HS-5 (cell line): ENCODE data around the gene SERPINA12.

ENCODE experiments used
- DNase-seq: peaks from one replicate; pipeline ENCODE4 v3.0.0-alpha.2; 2012; ENCODE audit warnings: low read depth

The SERPINA12 gene, protein sequence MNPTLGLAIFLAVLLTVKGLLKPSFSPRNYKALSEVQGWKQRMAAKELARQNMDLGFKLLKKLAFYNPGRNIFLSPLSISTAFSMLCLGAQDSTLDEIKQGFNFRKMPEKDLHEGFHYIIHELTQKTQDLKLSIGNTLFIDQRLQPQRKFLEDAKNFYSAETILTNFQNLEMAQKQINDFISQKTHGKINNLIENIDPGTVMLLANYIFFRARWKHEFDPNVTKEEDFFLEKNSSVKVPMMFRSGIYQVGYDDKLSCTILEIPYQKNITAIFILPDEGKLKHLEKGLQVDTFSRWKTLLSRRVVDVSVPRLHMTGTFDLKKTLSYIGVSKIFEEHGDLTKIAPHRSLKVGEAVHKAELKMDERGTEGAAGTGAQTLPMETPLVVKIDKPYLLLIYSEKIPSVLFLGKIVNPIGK

DNA sequence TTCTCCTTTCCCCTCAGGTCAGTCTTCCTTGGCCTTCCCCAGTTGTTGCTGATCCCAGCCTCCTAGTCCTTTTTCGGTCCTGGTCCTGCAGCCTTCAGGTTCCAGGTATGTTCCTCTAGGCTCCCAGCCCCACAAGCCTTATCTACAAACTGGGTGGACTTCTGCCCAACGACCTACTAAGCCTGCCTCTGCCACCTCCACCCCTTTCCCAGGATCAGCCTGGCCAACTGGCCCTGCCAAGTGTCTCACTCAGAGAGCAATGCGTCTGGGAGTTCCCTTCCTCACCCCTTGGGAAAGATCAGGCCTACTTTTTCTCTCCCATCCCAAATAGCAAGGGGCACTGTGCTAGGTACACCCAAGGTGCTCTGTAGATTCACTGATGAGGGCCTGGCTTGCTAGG, at the start of gene SERPINA12:
Gene SERPINA12, minus strand, starts transcription at position 114 of the 400 bp plus-strand sequence. CDS start 11,072 bp downstream, outside the sequence.
- no peak for DNase-seq

DNA sequence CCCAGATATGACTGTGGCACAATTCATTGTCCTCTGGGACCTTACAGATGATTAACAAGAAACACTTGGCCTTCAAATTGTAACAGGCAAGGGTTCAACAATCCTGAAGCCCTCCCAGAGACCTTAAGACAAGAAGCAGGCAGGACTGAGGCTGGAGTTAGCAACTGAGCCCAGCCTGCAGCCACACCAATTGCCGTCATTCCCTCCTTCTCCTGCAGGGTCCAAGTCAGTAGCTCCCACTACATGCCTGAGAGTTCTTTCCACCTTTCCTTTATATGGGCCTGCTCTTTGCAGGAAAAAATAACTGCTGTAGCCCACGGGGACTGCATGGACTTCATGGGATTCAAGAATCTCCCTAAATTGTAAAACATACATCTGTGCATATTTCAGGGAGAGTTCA, 49.6 kb upstream of the SERPINA12 start:
- DNase-seq, result no peak

DNA sequence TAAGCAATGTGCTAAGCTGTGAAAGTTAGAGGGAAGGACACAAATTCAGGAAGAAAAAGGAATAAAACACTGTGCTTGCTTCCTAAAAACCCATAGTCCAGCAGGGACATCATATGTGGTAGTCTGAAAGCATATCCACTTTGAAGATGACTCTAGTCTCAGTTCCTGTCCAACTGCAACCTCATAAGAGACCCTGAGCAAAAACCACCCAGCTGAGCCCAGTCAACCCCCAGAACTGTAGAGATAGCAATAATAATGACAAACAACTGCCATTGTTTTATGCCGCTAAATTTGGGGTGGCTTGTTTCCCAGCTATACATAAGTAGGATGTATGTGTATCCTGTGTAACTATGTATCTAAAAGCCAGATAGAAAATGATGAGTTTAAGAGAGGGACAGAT, 48.1 kb upstream of the SERPINA12 start:
- no peak for DNase-seq

DNA sequence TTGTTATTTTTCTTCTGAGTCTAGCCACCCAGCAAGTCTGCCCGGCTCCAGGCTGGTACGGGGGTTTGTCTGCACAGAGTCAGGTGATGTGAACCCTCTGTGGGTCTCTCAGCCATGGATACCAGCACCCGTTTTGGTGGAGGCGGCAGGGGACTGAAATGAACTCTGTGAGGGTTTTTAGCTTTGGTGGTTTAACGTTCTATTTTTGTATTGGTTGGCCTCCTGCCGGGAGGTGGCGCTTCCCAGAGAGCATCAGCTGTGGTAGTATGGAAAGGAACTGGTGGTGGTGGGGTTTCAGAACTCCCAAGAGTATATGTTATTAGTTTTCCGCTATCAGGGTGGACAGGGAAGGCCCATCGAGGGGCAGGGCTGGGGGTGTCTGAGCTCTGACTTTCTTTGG, 46.7 kb upstream of the SERPINA12 start:
- no peak for DNase-seq

DNA sequence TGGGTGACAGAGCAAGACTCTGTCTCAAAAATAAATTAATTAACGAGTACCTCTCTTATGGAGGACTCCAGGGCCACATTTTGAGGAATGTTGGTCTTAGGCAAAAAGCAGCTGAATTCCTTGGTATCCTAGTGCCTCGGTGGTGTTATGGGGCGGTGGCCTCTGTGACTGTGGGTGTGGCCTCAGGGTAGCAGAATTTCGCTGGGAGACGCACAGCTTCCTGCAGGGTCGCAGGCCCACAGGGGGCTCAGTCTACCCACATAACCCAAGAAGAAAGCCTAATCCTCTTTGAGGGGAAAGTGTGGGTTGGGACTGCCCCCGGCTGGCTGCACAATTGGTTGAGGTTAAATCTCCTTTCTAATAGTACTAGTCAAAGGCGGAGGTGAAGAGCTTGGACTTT, 40.8 kb upstream of the SERPINA12 start:
- DNase-seq, result no peak

DNA sequence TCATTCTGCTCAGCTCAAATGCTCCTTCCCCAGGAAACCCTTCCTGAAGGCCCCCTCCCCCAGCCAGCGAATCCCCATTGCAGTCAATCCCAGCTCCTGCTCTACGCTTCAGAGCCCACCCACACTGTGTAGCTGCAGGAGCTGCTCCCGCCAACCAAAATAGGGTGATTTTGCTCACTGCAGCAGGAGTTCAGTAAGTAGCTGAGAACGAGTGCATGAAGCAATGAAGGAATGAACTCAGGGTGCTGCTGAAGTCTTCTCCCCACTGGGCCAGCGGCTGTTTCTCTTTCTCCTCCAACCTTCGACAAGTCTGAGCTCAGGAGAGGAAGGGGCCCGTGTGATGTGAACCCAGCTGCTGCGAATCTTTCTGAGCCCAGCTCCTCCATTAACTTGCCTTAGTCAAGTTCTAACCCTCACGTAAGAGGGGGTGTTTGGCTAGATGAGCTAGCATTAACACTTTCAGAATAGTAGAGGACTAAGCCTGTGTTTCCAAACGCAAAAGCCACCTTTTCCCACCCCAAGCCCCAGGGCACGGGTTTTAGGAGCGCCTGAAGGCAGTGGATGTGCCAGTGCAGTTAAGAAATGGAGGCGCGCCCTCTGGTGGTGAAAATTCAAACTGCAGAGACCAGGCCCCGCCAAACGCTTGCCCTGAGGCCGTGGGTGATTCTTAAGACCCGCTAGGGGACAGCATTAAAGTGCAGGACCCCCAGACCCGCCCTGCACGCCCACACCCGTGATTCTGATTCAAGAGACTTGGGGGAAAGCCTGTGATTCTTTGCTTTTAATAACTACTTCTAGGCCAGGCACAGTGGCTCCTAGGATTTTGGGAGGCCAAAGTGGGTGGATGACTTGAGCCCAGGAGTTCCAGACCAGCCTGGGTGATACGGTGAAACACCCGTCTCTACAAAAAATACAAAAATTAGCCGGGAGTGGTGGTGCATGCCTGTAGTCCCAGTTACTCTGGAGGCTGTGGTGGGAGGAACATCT, 40.0 kb upstream of the SERPINA12 start:
- no peak for DNase-seq

DNA sequence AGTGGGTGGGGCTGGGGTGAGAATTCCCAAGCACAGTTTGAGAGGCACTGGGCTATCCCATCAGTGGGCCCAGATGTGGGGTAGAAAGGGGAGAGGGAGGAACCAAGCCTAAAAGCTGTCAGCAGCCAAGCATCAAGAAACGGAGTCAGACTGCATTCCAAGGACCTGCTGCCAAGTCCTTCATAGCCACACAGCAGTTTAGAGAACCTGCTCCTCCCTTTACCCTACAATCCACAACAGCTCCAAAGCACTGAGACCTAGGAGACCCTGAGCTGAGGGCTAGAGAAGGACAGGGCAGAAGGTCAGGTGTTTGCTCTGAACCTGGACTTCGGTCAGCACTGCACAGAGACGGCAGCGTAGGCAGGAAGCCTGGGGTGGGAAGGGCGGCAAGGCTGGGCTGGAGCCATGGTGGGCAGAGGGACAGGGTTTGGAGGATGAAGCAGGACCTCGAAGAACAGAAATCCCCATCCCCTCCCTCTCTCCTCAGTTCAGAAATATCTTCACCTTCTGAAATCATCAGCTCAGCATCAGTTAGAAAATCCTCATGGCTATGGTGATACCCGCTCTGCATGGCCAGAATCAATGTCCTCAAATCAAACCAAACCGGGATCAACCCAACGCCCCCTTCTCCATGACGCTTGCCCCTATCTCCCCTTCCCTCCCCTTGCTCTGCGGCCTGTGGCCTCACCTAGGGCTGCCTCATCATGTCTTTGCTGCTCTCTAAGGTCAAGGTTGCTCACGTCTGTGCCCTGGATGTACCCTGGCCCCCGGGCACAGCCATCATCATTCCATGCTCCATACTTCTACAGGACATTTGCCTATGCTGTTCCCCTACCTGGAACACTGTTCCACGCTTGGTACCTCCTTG, 39.1 kb upstream of the SERPINA12 start:
- DNase-seq, result no peak

DNA sequence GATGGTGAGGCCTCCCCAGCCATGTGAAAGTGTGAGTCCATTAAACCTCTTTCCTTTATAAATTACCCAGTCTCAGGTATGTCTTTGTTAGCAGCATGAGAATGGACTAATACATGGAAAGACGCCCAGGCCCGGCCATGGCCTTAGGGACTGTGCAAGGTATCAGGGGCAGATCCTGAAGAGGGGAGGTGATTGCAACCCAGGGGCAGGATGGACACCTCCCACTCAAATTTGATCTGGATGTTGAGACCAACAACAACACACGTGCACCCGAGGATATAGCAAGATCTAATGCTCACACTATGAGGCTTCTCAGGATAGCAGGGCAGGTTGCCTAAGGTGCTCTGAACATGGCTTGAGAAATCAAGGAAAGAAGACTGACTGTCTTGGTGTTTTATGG, 38.5 kb upstream of the SERPINA12 start:
- no peak for DNase-seq

DNA sequence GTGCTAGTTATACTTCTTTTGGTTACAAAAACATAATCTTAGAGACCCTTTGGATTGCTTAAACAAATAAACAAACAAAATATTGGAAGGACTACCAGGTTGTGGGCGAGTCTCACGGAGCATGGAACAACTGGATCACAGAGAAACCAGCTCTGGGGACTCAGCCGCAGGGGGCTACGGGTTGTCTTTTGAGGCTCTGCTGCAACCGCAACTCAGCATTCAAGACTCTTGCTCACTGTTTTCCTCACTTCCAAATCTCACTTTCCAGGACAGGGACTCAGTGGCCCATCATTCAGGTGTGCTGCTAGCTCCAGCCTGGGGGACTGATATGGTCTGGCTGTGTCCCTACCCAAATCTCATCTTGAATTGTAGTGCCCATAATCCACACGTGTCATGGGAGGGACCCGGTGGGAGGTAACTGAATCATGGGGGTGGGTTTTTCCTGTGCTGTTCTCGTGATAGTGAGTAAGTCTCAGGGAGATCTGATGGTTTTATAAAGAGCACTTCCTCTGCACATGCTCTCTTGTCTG, 37.9 kb upstream of the SERPINA12 start:
- DNase-seq, result no peak

DNA sequence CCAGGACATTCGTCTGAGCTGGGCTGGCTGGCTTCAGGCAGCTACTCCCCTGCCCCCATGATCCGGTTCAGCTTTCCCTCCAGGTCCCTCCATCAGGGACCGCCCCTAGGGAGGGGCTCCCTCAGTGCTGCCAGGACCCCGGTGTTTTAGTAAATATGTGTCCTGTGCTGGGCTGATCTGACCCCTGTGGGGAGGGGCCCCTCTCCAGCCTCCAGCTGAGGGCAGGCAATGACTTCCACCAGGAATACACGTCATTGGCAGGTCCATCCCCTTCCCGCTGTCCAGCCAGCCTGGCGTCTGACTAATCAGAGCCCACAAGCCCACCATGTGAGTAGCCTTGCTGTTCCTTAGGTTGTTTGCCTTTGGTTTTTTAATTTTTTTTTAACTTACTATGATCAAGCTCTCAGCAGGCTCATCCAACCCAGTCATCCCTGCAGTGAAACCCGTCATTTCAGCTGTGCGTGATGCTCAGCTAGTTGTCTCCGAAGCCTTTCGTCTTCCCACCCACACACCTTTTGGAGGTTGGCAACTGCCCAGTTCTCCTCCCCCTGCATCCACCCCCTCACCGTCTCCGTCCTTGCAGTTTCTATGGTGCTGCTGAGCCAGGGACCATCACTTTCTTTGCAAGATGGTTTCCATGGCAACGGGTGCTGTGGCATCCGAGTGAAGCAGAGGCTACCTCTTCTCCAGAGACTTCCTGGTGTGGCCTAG, 36.0 kb upstream of the SERPINA12 start:
- no peak for DNase-seq

DNA sequence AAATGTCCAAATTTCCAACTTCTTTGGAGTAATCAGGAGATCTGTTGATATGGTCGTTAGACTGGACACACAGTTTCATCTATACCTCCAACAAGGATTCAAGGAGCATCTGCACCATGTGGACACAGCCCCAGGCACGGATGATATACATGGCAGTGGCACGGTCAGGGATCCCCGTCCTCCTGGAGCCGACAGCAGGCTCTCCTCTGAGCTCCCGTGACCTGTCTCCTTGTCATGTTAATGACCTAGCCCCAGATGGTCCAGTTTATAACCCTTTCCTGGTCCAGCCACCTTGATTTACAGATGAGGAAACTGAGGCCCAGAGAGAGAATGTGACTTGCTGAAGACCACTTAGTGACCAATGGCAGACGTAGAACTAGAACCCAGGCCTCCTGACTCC, 35.5 kb upstream of the SERPINA12 start:
- no peak for DNase-seq

DNA sequence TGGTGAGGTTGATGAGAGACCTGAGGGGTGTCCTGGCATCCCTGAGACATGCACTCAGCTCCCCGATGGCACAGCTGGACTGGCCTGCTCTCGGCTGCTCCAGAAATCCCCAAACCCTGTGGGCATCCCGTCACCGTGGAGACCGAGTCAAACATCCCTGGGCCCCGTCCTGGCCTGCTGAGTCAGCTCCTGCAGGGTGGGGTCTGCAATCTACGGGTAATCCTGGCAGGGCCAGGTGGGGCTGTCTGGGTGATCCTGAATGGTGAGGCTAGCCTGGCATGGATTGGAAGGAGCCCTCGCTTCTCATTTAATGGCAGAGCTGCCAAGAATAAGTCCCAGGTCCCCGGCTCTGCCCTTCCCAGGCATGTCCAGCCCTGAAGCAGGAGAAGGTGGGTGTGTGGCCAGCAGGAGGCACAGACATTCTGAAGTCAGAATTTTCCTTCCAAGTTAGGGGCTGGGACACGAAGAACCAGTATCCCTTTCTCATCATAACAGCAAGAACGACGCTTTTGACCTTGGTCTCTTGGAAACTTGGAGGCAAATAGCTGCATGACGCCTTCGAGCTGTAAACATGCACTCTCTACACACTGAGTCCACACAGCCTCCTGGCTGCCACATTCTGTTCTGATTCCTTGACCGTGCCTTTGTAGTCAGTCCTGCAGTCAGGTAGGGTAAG, 34.3 kb upstream of the SERPINA12 start:
- DNase-seq, result no peak

DNA sequence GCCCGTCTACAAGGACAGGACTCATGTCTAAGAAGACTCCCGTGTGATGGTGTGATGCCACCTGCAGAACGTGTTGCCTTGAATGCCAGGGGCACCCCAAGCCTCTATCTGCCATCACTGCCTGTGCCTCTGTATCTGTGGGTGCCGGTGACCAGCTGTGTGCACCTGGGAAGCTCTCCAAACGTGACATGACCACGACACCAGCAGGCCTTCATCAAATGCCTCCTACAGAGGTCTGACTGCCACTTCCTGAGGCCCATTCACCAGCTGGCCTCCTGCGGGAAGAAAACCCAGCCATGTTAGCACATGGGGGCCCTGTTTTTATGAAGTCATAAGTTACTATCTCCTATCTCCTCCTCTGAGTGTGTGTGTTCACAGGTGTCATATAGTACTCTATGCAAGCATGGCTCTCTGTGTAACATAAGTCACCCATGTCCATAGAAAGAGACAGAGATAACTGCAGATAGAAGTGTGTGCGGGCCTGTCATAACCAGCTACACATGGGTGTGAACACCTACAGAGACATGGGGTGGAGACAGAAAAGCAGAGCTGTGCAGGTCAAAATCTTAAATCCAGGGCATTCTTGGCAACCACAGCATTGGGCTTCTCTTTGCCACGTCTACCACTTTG, 33.7 kb upstream of the SERPINA12 start:
- DNase-seq, result no peak

DNA sequence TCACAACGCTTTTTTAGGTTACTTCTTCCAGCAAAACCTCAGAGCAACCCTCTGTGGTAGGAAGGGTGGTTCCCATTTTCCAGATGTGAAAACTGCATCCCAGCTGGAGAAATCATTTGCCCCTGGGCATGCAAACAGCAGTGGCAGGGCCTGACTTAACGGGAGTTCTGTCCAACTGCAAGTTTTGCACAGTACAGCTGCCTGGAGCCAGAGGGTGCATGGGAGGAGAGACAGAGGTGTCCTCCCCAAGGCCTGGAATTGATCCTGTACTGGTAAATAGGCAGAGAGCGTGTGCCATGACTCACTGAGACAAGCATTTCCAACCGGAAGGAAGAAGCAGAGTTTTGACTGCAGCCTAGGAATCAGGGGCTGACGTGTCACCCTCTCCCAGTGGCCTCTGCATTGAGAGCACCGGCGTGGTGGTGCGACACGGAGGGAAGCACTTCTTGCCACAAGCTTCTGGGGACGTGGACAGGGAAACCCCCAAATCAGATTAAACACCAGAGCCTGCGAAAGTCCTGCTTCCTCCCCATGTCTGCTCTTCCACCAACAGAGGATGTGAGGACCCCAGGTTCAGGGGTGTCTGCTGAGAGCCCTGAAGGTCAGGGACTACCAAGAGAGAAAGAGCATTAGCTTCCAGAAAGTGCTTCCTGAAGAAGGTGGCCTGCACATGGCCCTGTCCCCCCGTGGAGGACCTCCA, 33.0 kb upstream of the SERPINA12 start:
- DNase-seq, result peak; percentile 49

DNA sequence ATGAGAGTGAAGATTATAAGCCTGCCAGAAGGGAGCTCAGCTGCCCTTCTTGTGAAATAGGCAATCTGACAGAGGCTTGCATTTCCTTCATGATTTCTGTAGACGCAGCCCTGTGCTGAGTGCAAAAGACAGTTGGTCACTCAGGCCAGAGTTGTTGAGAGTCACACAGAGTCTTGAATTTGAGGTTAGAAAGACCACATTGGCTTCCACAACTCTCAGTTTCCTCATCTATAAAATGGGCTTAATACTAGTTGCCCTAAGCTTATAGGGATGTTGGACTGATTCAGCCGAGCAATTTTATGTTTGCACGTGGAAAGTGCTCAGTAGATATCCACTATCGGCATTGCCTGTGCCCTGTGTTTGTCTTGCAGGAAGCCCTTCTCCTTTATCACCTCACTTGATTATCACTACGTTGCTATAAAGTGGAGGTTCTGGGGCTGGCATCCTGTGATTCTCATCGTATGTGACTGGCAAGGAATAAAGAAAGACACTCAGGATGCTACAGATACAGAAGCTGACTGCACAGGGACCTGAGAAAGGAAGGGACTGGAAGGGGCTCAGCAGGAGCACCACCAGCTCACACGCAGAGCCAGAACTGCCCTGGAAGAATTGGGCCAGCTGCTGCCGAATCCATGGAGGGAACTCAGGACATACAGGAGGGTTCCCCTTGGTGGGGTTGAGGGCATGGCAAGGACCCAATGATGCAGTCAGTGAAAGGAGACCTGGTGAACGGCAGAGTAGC, 32.1 kb upstream of the SERPINA12 start:
- no peak for DNase-seq

DNA sequence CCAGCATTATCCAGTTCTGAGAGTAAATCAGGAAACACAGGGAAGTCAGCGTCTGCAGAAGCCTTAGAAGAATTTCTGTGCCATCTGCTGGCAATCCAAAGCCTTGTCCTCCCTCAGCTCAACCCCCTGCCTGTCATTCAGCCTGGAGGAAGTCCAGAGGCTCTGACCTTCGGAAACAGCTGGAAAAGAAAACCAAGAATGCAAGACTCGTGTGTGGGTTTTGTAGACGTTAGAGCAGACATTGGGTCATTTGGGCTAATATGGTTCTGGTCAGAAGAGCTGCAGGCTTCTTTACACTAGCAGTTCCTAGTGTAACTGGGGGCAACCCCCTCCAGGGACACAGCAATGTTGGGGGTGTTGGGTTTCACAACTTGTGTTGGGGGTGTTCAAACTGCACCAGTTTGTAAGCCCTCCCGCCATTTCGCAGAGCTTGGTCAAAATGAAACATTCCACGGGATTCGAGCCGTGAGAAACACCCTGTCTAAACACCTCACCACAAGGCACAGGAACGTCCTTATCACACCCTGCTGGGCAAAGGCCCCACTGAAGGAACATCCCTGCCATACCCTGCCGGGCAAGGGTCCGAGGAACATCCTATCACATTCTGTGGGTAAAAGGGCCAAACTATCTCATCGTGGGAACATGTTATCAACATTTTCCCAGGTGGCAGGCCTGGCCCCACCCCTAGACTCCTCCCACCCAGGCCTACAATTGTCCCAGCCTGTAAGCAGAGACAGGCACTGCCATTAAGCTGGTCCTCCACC, 30.9 kb upstream of the SERPINA12 start:
- no peak for DNase-seq

DNA sequence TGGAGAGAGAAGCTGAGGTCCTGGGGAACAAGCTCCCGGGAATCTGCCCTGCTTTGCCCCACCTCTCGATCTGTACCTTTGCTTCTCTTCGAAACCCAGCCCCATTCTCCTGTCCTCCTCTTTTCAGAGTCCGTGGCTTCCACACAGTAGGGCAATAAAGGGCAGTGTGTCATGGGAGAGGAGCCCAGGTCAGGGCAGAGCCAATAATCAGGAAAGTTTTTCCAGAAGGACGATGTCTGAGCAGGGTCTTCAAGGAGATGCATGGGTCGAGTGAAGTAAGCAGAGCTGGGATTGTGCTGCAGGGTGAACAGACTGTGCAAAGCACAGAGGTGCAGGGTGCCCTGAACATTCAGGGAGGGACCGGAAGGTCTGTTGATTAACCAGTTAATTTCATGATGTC, 29.9 kb upstream of the SERPINA12 start:
- DNase-seq, result no peak
